Tongue (tissue), 2 donors: ENCODE results near the gene DOLPP1. TPM values are rescaled to one million over a fixed set of nuclear protein-coding genes. Genes with fewer than 3 reads are reported as not detected.

Experiments
- DNase-seq: peaks from one replicate; pipeline ENCODE4 v3.0.0-alpha.2; 2015
- total RNA-seq: library from RNA; depleted of rRNA; stranded (reverse); fragments of >200 nt; gene quantifications from one replicate; pipeline ENCODE4 v1.2.3, GENCODE V29; 2014

DOLPP1 gene
- total RNA-seq, 1 donor from 2014 or later, result 9.9 TPM

- DNase-seq, result peak; percentile 97
Measured at GRCh38 chr9:129139233-129139992, 58.5 kb downstream of the DOLPP1 start.

GRCh38 chr9:129139993-129140396 is 59.1 kb downstream of the DOLPP1 start:
- DNase-seq, result peak; percentile 100

Other genes starting within 250 kb of the DOLPP1 start
- 7.3 TPM for gene KYAT1, start 199.2 kb upstream of the DOLPP1 start, total RNA-seq
- gene LRRC8A, start 199.0 kb upstream of the DOLPP1 start, total RNA-seq, result 25.8 TPM
- 26.0 TPM for gene PHYHD1, start 160.1 kb upstream of the DOLPP1 start, total RNA-seq
- 9.5 TPM for gene DOLK, start 133.5 kb upstream of the DOLPP1 start, total RNA-seq
- 47.6 TPM for gene NUP188, start 133.4 kb upstream of the DOLPP1 start, total RNA-seq
- gene SH3GLB2, start 52.8 kb upstream of the DOLPP1 start, total RNA-seq, result 67.9 TPM
- 25.2 TPM for gene MIGA2, start 44.5 kb upstream of the DOLPP1 start, total RNA-seq
- gene CRAT, start 29.7 kb downstream of the DOLPP1 start, total RNA-seq, result 51.5 TPM
- gene PTPA, start 30.3 kb downstream of the DOLPP1 start, total RNA-seq, result 92.3 TPM
- gene IER5L, start 97.2 kb downstream of the DOLPP1 start, total RNA-seq, result 10.4 TPM